SH-SY5Y (cell line): Measurements from ENCODE around the gene POU2F1.

ENCODE experiments used
- GATA2 ChIP-seq: IDR thresholded peaks from 2 replicates; pipeline ENCODE4 v1.6.1; 2011; ENCODE audit warnings: mild to moderate bottlenecking, low read depth, low read length
- GATA3 ChIP-seq: IDR thresholded peaks from 2 replicates; pipeline ENCODE4 v1.6.1; 2011; ENCODE audit warnings: low read depth, mild to moderate bottlenecking, low read length, moderate library complexity

GRCh38 chr1:167467752-167468151, 247.1 kb downstream of the POU2F1 start:
- TF ChIP-seq GATA2: no peak
- no peak for TF ChIP-seq GATA3
